CD4-positive, alpha-beta T cell treated with Interleukin-4 for 1 hour (primary cell): ENCODE data around the gene MXRA8.
"Not testable (repeated sequence)": the region's sequence is repeated elsewhere in the genome, so short reads cannot be mapped to it uniquely, and the experiment has no call there.

Experiments
- DNase-seq, 2 donors: peaks; one replicate each; pipeline ENCODE4 v3.0.0-alpha.2; 2020 to 2022

The MXRA8 gene

DNA sequence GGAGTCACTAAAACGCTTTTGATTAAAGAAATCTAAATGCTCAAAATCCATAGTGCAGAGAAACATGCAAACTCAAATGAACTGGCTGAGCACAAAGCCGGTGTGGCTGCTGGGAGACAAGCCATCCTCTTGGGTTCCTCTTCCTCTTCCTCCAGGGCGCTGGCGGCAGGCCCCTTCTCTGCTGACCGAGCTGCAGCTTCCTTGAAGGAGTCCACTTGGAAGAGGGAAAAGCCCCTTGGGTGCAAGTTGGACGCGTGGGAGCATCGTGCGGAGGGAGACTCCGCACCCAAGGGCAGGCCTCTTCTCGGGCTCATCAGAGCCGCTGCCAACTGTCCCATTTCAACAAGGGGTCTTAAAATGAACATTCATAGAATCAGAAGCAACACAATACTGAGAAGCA is 32.9 kb upstream of the MXRA8 start:
- no peak for DNase-seq

DNA sequence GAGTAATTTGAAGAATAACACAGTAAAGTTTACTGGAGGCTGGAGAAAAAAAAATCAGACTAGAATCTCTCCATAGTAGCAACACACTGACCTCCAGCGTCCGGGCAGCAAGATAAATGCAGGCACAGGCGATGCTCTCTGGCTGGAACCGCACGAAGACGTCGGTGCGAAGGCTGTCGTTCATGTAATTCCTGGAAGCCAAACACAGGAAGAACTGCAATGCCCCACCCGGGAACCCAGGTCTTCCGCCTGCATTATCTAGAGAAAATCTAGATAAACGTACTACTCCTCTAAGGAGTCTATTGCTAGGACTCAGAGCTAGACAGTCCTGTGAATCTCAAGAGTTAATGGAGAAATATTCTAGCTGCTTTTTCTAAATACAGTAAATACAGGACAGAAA is 32.3 kb upstream of the MXRA8 start:
- no peak for DNase-seq

DNA sequence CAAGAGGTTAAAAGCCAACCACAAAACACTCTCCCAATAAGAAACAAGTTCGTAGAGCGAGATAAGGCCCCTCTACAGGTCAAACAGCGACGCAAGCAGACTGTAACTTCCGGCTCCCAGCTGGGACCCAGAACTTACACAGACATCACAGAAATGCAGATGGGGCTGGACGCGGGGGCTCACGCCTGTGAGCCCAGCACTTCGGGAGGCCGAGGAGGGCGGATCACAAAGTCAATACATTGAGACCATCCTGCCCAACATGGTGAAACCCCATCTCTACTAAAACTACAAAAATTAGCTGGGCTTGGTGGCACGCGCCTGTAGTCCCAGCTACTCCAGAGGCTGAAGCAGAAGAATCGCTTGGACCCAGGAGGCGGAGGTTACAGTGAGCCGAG is 29.7 kb upstream of the MXRA8 start:
- DNase-seq = no peak

DNA sequence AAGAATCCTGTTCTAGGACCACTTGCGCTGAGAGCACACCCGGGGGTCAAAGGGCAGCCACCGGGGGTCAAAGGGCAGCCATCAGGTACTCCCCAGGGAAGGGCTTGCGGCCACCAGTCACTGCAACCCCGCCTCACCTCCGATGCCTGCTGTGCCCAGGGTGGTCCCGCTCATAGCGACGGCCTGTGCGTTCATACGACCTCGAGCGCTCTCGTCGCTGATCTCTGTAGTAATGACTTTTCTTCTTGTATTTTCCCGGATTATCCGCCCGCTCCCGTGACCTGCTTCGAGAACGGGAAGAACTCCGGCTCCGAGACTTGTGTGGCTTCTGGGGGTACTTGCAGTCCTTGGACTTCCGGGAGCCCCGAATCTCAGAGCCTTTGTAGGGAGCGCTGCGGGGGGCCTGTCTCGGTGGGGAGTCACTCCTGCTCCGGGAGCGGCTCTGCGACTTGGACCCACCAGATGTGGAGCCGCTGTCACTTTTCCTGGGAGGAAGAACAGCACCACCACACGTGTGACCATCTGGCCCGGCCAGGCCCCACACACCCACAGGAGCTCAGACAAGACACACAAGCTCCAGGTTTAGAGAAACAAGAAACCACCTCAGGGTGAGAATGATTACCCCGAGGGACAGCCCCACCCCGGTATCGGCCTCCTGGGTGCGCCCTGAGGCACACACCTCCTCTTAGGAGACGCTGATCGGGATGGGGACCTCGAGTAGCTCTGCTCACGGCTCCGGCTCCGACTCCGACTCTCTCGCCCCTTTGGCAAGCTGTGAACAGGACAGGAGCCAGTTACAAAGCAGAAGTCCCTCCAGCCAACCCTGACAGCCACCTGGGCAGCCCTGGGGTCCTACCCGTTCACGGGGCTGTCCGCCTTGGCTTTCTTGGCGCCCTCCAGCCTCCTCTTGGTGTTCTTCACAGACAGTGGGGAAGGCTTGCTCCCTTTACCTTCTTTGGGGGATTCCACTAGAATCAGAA is 29.0 kb upstream of the MXRA8 start:
- DNase-seq = no peak

DNA sequence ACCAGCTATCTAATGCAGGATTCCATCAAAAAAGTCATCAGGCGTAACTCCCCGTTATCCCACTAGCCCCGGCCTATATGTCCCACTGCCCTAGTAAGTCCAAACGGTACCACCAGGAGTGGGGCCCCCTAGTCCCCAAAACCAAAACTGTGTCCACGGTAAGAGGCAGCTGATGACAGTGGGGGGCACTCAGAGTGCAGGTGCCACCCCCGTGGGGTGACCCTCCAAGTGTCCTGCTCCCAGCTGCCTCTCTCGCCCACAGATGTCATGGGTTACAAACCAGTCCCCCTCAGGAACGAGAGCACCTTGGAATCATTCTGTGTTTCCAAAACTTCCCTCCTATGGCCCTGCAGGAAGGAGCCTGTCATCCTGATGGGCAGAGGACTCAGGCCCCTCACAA is 27.6 kb upstream of the MXRA8 start:
- DNase-seq = no peak

DNA sequence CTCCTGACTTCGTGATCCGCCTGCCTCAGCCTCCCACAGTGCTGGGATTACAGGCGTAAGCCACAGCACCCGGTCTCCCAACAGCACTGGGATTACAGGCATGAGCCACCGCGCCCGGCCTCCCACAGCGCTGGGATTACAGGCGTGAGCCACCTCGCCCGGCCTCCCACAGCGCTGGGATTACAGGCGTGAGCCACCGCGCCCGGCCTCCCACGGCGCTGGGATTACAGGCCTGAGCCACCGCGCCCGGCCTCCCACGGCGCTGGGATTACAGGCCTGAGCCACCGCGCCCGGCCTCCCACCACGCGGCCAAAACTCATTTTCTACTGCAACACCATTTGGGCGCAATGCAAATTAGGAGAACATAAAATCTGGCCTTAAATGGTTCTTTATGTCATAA is 27.0 kb upstream of the MXRA8 start:
- not testable (repeated sequence) for DNase-seq

DNA sequence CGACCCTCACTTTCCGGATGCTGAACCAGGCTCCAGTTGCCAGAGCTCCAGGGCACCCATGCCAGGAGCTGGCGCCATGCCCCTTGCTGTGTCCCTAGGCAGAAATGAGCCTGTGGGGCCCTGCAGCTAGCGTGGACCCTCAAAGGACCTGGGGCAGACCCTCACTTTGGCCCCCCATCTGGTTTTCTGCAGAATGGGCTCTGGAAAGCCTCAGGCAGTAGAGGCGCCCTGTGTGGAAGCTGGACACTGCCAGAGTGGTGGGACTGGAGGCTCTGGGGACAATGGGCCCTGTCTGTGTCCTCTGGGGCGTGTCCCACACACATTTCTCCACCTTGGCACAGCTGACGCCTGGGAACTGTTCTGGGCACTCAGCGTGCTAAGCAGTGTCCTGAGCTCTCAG is 22.9 kb upstream of the MXRA8 start:
- no peak for DNase-seq

DNA sequence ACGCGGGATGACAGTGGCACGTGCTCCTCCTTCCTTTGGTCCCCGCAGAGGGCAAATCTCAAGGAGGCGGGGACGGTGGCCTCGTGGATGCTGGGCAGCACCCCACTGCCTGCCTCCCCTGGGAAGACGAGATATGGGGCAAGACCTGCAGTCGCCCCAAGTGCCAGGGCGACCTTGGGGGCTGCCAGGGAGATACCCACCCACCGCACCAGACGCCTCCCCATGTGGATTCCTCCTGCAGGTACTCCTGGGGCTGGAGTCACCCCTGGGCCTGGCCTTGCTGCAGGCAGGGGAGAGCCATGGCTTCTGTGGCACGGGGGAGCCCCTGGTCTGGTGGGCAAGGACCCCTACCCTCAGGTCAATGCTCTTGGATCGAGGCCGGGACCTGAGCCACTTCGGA is 22.5 kb upstream of the MXRA8 start:
- no peak for DNase-seq

DNA sequence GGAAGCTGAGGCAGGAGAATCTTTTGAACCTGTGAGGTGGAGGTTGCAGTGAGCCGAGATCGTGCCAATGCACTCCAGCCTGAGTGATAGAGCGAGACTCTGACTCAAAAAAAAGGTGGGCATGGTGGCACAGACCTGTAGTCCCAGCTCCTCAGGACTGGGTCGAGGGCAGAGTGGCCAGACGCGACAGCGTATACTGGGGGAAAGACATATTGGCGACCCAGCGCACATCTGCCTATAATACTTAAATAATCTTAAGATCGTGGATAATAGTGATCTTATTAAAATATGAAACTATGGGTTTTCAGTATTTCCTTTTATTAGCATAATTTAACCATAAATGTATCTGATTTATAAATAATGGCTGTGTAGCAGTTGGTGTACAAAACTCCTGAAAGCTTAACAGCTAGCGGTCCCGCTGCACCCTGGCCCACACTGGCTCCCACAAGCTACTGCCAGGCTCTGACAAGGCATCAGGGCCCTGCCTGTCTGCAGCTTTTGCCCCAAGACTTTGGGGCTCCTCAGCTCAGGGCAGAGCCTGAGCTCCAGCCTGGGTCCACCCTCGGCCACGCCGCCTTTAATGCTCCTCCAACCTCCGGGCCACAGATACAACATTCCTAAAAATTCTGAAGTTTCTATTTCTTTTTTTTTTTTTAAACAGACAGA is 19.3 kb upstream of the MXRA8 start:
- no peak for DNase-seq

DNA sequence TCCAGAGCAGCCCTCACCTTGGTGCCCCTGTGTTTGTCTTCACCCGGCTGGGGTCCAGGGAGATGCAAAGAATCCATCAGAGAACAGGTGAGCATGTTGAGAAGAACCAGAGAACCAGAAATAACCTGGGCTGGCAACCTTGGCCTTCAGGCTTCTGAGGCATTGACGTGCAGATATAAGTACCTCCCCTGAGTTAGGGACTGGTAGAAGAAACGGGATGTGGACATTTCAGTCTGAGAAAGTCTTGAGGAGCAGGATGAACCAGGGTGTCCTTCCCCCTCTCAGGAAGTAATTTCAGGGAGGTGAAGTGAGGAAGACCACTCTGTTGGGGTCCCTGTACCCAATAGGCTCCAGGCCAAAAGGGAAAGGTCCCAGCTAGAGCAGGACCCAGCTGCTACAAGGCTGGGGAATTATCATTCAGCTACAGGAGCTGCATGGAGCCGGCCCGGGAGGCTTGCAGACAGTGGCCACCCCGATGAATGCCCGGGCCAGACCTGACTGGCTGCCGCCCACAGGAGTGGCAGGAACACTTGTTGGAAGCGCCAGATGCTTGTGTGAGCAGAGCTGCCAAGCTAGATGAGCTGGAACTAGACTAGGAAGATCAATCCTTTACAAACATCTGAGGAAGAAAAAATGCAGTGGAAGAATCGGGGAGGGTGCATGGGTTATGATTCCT is 18.3 kb upstream of the MXRA8 start:
- DNase-seq = no peak

DNA sequence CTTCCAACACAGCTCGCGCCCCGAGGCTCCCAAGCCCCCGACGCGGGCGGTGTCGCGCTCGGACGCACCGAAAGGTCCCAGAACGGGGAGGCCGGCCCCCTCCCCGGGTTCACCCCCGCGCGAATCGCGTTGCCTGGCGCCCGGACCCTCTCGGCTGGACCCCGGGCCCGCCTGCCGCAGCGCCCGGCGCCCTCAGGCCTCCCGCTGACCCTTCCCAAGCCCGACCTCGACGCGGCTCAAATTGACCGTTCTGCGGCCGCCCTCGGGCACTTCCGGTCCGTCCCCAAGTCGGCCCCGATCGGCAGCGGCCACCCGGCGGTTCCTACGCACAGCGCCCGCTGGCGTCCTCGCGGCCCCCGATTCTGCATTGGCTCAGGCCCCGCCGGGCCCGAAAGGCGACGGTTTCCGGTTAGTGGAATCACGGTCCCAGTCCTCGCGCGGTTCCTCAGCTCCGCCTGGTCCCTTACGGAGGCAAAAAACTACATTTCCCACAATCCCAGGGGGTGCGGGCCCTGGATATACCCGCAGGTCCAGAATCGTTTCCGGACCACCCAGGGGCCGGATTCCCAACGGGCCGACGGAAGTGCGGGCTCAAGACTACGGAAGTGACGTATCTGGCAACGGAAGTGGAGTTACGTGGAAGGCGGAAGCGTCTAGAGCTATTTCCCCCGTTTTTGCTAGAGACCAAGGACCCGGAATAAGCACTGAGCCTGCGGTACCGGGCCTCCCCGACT is 16.7 kb upstream of the MXRA8 start, which contains the start of gene AURKAIP1:
Gene AURKAIP1 (minus strand): TSS at position 279 of the 734 bp plus-strand sequence. CDS start 451 bp downstream, outside the sequence.
- DNase-seq = peak; percentile 99

DNA sequence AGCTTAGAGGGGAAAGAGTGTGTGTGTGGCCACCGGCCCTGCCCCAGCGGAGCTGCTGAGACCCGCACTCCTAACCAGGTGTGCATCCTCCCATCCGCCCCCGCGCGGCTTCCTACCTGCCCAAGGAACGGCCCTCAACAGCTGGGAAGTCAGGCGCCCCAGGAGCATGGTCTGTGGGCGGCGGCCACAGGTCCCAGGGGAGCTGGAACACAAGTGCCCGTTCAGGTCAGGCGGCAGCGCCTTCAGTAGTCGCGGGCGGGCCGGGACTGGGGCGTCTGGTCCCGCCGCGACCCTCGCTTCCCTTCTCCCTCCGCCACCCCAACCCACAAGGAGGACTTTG is 16.2 kb upstream of the MXRA8 start:
- DNase-seq = no peak

DNA sequence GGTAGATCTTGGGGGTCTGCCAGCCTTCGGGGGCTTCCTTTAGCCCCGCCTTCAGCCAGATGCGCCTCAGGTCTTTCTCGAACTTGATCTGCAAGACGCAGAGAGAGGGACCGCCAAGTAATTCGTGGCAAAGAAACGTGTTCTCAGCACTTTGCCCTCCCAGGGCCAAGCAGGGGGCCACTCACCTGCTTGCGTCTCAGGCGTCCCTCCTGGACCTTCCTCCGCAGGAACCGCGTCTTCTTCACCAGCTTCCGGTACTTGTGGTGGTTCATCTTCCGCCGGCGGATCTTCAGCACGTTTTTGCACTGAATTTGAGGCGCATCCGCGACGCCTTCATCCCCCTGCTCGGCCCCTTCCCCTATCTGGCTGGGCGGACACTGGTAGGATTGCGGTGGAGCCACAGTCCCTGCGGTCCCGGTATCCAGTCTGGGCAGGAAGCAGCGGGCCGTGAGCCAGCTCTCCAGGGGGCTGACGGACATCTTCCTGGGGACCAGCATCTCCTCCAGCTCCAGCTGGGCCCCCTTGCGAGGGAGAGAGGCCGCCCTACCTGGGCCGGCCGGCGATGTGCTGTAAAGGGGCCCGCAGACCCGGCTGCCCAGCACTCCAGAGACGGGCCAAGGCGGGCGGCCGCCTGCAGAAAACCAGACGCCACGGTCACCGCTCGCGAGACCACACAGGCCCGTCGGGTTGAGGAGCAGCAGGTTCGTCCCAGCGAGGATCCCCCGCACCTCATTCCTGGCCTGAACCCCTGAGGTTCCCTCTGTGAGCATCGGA is 15.6 kb upstream of the MXRA8 start:
- no peak for DNase-seq

DNA sequence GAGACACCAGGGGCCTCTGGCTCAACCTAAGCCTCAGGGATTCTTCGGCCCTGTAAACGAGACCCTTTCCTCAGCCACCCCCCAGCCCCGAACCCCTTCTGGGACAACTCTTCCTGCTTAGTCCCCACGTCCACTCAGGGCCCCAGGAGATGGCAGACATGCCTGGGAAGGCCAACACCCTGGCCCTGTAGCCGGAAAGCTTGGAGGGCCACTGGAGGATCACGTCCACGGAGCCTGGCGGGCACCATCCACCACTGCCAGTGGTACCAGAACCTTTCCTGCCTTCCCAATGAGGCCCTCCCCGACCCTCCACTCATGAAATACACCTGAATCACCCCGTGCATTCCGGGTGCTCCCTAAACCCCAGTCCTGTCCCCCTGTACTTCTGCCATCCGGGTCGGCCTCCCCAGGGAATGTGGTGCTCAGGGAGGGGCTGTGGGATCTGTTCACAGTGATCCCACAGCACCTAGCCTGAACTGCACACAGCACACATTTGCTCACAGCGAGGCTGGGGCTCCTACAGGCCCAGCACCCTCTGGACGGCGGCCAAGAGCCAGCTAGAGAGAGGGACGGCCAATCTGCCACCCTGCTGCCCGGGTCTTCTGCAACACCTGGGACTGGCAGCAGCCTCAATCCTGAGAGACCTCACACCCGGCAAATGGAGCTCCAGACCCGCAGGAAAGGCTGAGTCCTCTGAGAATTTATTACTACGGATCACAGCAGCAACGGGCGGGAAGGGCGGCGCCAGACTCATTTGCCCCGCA is 14.9 kb upstream of the MXRA8 start:
- no peak for DNase-seq

DNA sequence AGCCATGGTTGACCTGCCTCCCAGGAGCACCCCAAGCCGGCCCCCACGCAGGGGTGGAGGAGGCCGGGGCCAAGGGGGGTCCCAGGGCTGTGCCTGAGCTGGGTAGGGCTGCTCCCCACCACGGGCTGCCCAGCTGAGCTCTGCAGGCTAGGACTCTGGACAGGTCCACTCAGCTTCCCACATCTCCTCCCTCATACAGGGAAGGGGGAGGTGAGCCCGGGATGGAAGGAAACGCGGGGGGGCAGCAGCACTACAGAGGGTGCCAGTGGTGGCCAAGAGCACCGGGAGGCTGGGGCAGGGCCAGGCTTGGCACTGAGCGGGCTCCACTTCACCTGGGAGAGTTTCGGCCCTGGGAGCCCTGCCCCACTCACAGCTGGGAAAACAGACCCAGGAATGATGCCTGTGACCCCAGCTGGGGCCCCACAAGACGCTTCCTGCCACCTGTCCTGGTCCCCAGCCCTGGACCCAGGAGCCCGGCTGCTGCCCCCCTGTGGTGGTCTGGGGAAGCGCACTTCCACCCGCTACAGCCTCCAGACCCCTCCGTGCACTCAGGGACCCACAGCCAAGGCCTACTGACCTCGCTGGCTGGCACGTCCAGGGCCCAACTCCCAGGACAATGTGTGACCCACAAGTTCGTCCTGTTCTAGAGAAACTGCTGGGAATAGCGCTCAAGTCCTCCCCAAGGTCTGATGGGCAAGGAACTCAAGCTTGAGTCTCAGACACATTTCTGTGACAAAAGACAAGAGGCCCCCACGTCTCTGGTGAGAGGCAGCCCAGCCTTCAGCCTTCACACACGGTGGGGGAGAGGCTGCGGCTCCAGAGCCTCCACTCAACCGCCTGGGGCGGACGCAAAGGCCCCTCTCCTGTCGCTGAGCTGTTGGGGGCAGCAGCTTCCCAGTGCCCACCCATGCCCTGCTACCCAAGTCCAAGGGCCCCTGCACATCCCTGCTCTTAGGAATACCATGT is 13.7 kb upstream of the MXRA8 start:
- peak; percentile 70 to 76 for DNase-seq

DNA sequence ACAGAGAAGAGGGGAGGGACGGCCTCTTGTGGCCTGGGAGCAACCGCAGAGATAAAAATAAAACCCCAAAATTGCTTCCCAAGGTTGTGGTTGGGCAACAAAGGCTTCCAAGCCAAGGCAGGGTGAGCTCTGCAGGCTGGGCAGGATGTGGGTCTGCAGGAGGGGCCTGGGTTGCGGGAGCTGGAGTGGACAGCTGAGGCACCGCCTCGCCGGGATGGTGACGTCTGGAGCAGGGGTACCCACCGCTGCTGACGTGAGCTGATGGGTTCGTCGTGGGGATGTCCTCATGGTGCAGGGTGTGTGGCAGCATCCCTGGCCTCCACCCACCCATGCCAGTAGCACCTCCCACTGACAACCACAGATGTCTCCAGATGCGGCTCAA is 13.0 kb upstream of the MXRA8 start:
- peak; percentile 84 to 86 for DNase-seq

DNA sequence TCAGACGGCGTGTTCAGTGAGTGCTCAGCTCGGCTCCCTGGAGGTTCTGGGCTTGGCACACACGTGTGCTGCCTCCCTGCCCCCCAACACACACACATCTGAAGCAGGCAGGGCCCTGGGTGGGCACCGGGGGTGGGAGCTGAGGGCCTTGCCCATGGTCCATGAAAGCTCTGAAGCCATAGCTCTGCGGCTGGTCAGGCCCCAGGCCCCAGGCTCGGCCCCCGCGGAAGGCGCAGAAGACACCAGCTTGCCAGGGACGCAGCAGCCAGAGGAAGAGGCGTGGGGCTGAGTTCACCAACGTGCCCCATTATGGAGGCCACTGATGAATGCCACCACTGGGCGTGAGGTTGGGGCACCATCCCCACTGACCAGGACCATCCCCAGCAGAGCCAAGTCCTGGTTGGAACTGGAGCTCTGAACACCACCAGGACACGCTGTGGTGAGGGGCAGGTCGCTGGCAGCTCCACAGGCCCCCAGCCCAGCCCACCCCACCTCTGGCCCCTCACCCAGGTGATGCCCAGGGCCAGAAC is 12.5 kb upstream of the MXRA8 start:
- DNase-seq = no peak

DNA sequence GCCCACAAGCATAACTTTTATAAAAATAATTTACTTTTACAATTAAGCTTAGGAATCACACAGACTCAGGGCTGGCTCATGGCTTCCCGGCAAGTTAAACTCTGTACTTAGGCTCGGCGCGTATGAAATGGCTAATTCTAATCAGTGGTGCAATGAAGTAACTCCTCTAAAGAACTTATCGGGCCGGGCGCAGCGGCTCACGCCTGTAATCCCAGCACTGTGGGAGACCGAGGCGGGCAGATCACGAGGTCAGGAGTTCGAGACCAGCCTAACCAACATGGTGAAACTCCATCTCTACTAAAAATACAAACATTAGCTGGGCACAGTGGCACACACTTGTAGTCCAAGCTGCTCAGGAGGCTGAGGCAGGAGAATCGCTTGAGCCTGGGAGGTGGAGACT is 11.7 kb upstream of the MXRA8 start:
- DNase-seq = not testable (repeated sequence)

DNA sequence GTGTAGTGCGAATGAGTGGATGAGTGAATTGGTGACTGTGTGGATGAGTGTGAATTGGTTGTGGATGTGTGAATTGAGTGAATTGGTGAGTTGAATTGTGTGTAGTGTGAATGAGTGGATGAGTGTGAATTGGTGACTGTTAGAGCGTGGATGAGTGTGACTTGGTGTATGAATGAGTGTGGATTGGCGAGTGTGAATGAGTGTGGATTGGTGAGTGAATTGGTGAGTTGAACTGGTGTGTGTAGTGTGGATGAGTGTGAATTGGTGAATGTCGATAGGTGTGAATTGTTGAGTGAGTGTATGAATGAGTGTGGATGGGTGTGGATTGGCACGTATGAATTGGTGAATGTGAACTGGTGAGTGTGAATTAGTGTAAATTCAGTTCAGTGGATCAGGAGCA is 9.0 kb upstream of the MXRA8 start:
- no peak for DNase-seq

DNA sequence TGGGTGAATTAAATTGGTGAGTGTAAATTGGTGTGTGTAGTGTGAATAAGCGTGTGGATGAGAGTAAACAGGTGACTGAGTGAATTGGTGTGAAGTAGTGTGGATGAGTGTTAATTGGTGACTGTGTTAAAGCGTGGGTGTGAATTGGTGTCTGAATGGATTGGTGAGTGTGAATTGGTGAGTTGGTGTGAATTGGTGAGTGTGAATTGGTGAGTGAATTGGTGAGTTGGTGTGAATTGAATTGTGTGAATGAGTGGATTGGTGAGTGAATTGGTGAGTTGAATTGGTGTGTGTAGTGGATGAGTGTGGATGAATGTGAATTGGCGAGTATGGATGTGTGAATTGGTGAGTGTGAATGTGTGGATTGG is 8.3 kb upstream of the MXRA8 start:
- DNase-seq = no peak
